GM18519 (cell line): Measurements from ENCODE around the gene TERB1.
"Not testable (repeated sequence)": the region's sequence is repeated elsewhere in the genome, so short reads cannot be mapped to it uniquely, and the experiment has no call there.

Experiments used
- ATAC-seq: cut with Tn5 transposase; IDR thresholded peaks from one replicate; pipeline ENCODE4 v1.9.1; 2021; ENCODE audit warnings: mild to moderate bottlenecking, moderate library complexity; ENCODE audit not compliant: unreplicated experiment, low FRiP score

TERB1 gene

GRCh38 chr16:66830422-66831404 is 29.3 kb upstream of the TERB1 start, which contains the start of gene NAE1:
Gene NAE1 (minus strand): TSS chr16:66830976. CDS start chr16:66830899, 77 bp downstream.
- peak; percentile 91 for ATAC-seq

- no peak for ATAC-seq
Observed at GRCh38 chr16:66824006-66824405, 22.6 kb upstream of the TERB1 start.

GRCh38 chr16:66814734-66815133 is 13.3 kb upstream of the TERB1 start:
- no peak for ATAC-seq

DNA sequence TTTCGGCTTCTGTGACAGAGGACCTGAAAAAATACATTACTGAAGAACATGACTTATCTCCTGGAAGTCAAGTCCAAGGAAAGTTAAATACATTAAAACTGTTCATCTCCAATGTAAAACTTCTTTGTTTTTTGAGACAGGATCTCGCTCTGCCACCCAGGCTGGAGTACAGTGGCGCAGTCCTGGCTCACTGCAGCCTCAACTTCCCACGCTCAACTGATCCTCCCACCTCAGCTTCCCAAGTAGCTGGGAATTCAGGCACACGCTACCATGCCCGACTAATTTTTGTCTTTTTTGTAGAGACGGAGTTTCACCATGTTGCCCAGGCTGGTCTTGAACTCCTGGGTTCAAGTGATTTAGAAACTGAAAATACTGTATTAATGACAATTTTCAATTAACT is 9.7 kb upstream of the TERB1 start:
- no peak for ATAC-seq

- ATAC-seq = no peak
Observed at GRCh38 chr16:66810391-66810790, 9.0 kb upstream of the TERB1 start.

GRCh38 chr16:66809765-66810164 is 8.4 kb upstream of the TERB1 start:
- no peak for ATAC-seq

GRCh38 chr16:66802159-66802558 is 775 bp upstream of the TERB1 start:
- ATAC-seq = no peak

DNA sequence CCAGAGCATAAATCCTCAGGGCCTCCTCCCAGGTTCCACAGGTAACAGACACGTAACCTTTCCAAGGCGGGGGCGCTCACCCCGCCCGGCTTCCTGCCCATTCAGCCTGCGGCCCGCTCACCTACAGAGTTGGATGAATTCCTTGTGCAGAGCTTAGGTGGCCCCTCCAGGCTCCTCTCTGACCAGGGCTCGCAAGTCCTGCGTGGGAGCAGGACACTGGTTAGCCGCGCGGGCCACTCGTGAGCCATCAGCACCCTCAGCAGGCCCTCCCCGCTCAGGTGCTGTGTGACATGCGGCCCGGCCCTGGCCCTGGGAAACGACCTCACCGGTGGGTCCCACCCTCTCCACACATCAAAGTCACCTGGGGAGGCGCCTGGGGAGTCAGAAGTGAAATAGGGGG is 528 bp downstream of the TERB1 start:
- ATAC-seq = no peak

GRCh38 chr16:66798161-66798560 is 3.2 kb downstream of the TERB1 start:
- no peak for ATAC-seq

DNA sequence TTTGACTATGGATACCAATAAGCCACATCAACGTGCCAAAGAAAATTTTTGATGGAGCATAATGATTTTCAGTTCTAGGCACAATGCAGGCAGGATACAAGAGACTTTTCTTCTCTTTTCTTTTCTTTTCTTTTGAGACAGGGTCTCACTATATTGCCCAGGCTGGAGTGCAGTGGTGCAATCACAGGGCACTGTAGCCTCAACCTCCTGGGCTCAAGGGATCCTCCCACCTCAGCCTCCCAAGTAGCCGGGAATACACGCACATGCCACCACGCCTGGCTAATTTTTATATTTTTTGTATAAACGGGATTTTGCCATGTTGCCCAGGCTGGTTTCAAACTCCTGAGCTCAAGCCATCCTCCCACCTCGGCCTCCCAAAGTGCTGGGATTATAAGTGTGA is 7.4 kb downstream of the TERB1 start:
- not testable (repeated sequence) for ATAC-seq

- no peak for ATAC-seq
Observed at GRCh38 chr16:66790130-66790733, 11.2 kb downstream of the TERB1 start.

DNA sequence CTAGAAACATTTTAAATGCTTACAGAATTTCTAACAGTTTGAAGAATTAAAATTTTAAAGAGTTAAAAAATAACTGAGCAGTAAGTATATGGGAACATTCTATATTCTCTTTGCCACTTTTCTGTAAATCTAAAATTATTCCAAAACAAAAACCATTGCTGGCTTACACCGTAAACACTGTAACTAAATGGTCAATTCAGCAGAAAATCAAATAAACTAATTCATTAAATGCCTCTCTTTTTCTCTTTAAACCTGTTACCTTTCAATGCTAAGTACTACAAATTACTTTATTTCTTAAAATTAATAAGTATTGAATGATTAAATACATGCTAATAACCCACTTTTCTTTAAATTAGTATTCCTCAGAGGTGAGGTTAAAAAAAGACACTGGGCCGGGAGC is 14.0 kb downstream of the TERB1 start:
- no peak for ATAC-seq

GRCh38 chr16:66786551-66786950 is 14.8 kb downstream of the TERB1 start:
- no peak for ATAC-seq

DNA sequence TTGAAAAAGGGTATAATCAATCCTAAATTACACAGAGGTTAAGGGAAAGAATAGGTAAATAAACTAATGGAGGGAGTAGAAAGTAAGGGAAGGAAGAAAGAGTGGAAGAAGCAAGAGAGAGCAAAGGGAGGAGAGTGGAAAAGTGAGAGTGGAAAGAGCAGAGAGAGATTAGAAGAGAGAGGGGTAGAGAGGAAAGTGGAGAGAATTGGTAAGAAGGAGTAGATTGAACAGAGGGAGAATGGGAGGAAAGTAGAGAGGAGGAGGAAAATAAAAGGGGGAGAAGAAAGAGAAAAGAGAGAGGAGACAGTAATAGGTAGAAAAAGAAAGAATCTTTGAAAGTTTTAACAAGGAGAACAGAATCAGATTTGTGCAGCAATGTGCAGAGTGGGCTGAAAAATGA is 24.9 kb downstream of the TERB1 start:
- ATAC-seq = no peak

GRCh38 chr16:66774981-66775380 is 26.4 kb downstream of the TERB1 start:
- ATAC-seq = no peak

DNA sequence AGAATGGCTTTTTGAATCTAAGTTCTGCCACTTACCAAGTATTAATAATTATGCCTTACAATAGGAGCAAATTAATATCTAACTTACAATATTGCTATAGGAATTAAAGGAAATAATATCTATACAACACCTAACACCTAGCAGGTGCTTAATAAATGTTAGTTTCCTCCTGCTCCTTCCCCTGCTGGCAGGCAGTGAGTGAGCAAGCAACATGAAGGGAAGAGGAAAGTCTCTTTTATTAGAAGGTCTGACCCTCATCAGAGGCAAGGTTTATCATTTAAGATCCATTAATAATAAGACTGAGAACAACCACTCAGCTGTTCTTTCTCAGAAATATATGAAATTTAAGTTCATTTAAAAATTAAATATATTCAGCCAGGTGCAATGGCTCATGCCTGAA is 43.3 kb downstream of the TERB1 start:
- no peak for ATAC-seq

GRCh38 chr16:66754819-66755218 is 46.6 kb downstream of the TERB1 start:
- no peak for ATAC-seq

DNA sequence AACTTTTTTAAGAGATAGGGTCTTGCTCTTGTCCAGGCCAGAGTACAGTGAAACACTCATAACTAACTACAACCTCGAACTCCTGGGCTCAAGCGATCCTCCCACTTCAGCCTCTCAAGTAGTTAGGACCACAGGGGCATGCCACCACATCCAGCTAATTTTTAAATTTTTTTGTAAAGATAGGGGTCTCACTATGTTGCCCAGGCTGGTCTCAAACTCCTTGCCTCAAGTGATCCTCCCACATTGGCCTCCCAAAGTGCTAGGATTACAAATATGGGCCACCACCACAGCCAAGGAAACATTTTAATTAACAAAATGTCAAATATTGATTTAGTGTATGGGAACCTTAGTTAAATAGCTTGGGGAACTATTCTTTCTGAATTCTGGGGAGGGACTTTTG is 47.2 kb downstream of the TERB1 start:
- no peak for ATAC-seq

GRCh38 chr16:66752958-66753357 is 48.4 kb downstream of the TERB1 start:
- ATAC-seq = no peak

DNA sequence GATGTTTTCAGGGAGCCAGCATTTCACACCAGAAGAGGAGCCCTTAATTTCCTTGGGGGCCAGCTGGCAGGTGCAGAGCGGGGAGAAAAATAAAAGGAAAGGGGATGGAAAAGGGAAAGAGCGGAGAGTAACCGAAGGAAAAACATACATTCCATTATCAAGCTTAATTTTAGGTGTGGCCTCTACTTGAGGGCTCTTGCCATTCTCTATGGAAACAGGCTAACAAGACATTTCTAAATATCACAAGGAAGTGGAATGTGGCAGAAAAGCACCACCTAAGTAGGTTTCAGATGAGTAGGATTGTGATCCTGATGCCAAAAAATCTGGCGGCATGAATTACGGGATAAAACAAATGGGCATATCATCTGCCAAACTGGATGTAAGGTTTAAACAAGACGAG is 49.0 kb downstream of the TERB1 start:
- no peak for ATAC-seq

GRCh38 chr16:66751992-66752322 is 49.4 kb downstream of the TERB1 start:
- ATAC-seq = no peak
